ENCODE data around the gene ZNF408. TPM values are rescaled to one million over a fixed set of nuclear protein-coding genes. Genes with fewer than 3 reads are reported as not detected.

Gene ZNF408
- total RNA-seq, 3 donors from 2014 or later, result 8.0 to 13.2 (median 12.8) TPM

DNA sequence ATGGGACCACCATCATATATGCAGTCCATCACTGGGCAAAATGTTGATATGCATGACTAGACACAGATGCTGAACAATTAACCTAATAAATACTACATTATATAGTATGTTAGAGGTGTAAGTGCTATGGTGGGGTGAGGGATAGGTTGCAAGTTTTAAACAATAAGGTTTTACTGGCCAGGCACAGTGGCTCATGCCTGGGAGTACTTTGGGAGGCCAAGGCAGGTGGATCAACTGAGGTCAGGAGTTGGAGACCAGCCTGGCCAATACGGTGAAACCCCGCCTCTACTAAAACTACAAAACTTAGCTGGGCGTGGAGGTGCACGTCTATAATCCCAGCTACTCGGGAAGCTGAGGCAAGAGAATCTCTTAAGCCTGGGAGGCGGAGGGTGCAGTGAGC, 46.3 kb downstream of the ZNF408 start:
- intact Hi-C loops (cut with DNase I, micrococcal nuclease), result no loop called here
- TF ChIP-seq, protein P1, sequence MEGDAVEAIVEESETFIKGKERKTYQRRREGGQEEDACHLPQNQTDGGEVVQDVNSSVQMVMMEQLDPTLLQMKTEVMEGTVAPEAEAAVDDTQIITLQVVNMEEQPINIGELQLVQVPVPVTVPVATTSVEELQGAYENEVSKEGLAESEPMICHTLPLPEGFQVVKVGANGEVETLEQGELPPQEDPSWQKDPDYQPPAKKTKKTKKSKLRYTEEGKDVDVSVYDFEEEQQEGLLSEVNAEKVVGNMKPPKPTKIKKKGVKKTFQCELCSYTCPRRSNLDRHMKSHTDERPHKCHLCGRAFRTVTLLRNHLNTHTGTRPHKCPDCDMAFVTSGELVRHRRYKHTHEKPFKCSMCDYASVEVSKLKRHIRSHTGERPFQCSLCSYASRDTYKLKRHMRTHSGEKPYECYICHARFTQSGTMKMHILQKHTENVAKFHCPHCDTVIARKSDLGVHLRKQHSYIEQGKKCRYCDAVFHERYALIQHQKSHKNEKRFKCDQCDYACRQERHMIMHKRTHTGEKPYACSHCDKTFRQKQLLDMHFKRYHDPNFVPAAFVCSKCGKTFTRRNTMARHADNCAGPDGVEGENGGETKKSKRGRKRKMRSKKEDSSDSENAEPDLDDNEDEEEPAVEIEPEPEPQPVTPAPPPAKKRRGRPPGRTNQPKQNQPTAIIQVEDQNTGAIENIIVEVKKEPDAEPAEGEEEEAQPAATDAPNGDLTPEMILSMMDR (IDR thresholded peaks at IDR 0.05), result no peak
- H3K4me1 ChIP-seq (ENCODE audit: low read depth), result no peaks in the 10 kb centered on the region
- peaks cover 11% of the 10 kb centered on the region for H3K36me3 ChIP-seq (ENCODE audit: low read depth)
- ATAC-seq (no peak), DNase-seq (no peak)
- H3K4me3 ChIP-seq, result no peak overlapping the region
- no peaks in the 10 kb centered on the region for H3K9me3 ChIP-seq

Small RNAs within 50 kb of the gene (microRNA-seq; reads per million reads assigned to microRNA genes)
- 2.3 reads per million, percentile 5 among the genes with 10 or more reads in this experiment for gene MIR5582

Other genes starting within 250 kb of the ZNF408 start
- gene AMBRA1, start 107.0 kb upstream of the ZNF408 start, total RNA-seq, result 10 to 100 TPM; 42.0 to 46.7 (median 45.2) TPM
- 1 to 10 TPM; 4.5 to 6.0 (median 5.7) TPM for gene HARBI1, start 83.8 kb upstream of the ZNF408 start, total RNA-seq
- gene ATG13, start 83.5 kb upstream of the ZNF408 start, total RNA-seq, result 10 to 100 TPM; 61.6 to 81.4 (median 62.3) TPM
- 10 to 100 TPM; 76.4 to 95.2 (median 90.6) TPM for gene ARHGAP1, start 412 bp upstream of the ZNF408 start, total RNA-seq
- under 1 TPM in 1 of 3 donors, not detected in 2; 0.19 TPM for gene F2, start 18.2 kb downstream of the ZNF408 start, total RNA-seq
- 10 to 100 TPM; 50.3 to 74.5 (median 67.8) TPM for gene CKAP5, start 145.2 kb downstream of the ZNF408 start, total RNA-seq
- gene LRP4, start 217.5 kb downstream of the ZNF408 start, total RNA-seq, result 10 to 100 TPM; 19.7 to 50.0 (median 35.3) TPM
- gene CSTPP1, start 235.7 kb downstream of the ZNF408 start, total RNA-seq, result 10 to 100 TPM; 31.9 to 41.1 (median 32.8) TPM